ENCODE results near the gene MAEA.

Gene MAEA

DNA sequence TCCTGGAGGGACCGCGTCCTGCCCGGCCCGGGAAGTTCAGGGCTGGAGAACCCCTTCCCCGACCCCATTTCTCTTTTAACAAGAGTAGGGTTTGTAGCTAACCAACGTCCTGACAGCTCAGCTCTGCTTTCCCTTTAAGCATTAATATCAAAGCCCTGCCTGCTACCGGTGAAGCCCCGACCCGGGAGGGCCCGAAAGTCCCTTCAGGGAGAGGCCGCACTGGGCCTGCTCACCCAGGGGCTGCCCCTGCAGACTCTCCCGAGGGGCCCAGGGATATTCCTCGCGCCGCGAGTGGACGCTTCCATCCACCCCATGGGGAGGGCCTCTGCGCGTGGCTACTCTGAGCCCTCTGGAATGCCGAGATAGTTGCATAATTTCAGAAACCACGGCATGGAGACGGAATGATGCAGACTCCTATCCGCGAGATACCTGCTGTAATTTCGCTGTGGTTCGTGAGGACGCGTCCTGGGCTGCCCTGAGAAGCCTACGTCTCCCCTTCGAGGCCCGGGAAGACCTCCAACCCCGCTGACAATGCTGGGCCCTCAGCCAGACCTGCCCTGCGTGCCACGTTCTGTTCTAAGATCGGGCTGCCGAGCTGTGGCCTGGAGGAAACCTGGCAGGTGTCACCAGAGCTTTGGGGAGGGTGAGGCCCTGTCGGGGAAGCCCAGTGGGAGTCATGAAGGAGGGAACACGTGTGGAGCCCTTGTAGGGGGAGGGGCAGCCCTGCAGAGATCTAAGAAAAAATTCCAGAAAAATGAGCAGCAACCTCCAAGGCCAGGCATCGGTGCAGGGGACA lies 39.8 kb upstream of the MAEA start:
- peak; percentile 31 for DNase-seq (ENCODE audit: low spot score)

DNA sequence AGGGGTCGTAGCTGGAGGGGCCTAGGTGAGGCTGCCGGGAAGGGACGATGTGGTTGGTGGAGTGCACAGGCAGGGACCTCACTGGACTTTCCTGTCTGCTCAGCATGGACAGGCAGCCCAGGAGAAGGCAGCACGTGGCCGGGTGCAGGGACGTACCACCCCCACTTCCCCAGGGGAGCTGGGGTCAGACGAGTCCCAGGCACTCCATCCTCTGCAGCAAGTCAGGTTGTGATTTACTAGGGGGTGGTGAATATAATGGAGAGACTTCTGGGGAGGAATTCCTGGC lies 39.2 kb upstream of the MAEA start:
- DNase-seq (ENCODE audit: low spot score): no peak

DNA sequence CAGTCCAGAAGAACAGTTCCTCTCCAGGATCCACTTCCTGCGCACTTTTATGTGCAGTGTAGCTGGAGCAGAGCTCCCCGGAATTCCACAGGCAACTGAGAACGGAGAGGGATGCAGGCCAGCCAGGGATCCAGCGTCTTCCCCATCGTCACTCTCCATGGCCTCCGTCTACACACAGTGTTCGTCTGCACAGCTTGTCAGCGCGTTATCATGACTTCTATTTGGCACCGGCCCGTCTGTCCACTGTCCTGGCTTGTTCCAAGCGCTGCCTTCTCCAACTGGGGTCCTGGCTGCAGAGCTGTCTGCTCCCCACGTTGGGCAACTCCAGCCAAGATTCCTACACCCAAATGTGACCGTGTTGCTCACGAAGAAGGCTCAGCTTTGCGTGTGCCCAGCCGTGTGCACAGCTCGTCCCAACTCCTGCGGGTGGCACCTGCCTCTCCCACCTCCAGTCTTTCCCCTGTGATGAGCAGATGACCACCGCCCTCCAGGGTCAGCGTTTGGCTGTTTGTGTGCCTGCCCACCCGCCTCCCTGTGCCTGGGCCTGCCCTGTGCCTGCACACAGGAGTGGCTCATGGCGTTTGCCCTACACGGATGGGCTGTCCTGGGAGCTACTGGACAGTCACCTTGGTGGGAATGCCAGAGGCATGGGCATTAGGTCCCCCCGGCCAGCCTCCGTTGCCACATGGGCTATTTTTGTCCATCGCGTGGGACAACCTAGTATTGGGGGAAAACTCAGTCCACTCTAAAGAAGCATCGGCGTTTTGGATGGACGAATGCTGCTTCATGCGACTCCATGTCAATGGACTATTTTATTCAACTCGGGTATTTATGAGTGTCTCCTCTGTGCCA lies 38.5 kb upstream of the MAEA start:
- DNase-seq (ENCODE audit: low spot score): no peak

DNA sequence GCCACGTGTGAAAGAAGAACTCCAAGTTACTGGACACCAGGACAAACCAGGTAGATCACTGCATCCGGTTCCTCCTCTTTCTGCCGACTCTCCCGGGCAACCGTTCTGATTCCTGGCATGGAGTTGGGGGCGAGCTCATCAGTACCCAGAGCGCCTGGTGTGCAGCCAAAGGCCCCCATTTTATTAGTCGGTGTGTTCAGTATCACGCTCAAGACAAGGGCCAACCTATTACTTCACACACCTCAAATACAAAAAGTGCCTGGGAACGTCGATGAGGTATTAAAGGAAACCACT lies 38.0 kb upstream of the MAEA start:
- no peak for DNase-seq (ENCODE audit: low spot score)

DNA sequence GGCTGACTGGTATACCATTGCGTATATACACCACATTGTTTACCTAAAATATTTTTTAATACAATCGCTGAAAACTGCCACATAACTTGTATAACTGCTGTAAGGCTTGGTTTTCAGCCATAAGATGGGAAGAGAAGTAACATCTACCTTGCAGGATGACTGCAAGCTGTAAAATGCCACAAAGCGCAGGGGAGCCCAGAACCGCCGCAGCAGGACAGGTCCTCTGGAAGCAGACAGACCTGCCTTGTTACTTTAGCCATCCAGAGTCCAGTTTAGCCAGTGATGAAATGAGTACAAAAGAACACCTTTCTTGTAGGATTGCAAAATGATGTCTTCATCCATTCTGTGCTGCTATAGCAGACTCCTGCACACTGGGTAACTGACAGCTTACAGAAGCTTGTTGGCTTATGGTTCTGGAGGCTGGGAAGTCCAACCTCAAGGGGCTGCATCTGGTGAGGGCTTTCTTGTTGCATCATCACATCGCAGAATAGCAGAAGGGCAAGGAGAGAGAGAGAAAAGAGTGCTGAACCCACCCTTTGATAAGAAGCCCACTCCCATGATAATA lies 36.7 kb upstream of the MAEA start:
- no peak for DNase-seq (ENCODE audit: low spot score)

DNA sequence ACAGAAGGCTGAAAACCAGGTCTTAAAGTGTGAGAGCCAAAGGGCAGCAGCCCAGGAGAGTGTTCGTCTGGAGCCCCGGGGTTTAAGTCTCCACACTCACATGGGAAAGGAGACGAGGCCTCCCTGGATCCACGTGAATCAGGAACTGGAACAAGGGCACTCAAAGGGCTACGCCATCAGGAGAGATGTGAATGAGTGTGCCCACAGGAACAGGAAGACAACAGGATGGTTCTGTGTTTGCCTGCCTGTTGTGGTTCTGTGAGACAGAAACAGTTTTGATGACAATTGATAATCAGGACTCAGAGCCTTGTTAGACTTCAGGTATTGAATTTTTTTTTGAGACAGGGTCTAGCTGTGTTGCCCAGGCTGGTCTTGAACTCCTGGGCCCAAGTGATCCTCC lies 35.9 kb upstream of the MAEA start:
- DNase-seq (ENCODE audit: low spot score): no peak

DNA sequence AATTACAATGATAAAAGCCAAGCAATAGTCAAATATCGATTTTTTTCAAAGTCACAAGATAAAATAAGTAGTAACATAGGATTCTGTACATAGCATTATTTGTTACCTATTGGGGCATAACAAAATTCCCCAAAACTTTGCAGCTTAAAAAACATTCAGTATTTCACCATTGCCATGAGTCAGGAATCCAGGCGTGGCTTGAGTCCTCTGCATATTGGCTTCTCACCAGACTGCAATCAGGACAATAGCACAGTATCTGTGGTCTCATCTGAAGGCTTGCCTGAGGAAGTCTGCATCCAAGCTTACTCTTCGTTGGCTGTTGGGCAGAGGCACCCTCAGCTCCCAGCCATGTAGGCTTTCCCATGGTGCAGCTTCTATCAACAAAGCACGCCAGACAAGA lies 34.5 kb upstream of the MAEA start:
- no peak for DNase-seq (ENCODE audit: low spot score)

DNA sequence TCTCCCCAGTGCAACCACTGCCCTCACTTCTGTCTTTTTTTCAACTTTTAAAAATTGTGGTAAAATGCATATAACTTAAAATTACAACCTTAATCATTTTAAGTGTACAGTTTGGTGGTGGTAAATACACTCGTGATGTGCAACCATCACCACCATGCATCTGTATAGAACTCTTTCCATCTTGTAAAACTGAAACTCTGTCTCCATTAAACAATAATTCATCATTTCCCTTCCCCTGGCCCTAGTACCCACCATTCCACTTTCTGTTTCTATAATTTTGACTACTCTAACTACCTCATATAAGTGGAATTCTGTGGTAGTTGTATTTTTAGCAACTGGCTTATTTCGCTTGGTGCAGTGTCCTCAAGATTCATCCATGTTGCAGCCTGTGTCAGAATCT lies 34.0 kb upstream of the MAEA start:
- DNase-seq (ENCODE audit: low spot score): no peak

DNA sequence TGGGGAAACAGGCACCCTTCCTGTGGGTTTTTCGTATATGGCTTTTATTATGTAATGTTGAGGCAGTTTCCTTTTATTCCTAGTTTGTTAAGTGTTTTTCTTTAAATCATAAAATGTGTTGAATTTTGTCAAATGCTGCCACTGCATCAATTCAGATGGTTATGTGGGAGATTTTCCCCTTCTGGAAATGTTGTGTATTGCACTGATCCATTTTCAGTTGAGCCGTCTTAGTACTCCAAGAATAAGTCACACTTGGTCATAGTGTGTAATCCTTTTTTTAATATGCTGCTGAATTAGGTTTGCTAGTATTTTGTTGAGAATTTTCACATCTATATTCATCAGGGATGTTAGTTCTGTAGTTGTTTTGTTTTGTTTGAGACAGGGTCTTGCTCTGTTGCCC lies 31.2 kb upstream of the MAEA start:
- DNase-seq (ENCODE audit: low spot score): no peak

DNA sequence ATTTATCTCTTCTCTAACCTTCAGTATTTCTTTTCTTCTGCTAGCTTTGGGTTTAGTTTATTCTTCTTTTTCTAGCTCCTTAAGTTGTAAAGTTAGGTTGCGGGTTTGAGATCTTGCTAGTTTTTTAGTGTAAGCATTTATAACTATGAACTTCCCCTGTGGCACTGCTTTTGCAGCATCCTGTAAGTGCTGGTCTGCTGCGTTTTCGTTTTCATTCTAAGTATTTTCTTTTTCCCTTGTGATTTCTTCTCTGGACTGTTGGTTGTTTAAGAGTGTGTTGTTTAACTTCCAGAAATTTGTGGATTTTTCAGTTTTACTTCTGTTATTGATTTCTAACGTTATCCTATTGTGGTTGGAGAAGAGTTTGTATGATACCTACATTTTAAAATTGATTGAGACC lies 29.7 kb upstream of the MAEA start:
- DNase-seq (ENCODE audit: low spot score): no peak

DNA sequence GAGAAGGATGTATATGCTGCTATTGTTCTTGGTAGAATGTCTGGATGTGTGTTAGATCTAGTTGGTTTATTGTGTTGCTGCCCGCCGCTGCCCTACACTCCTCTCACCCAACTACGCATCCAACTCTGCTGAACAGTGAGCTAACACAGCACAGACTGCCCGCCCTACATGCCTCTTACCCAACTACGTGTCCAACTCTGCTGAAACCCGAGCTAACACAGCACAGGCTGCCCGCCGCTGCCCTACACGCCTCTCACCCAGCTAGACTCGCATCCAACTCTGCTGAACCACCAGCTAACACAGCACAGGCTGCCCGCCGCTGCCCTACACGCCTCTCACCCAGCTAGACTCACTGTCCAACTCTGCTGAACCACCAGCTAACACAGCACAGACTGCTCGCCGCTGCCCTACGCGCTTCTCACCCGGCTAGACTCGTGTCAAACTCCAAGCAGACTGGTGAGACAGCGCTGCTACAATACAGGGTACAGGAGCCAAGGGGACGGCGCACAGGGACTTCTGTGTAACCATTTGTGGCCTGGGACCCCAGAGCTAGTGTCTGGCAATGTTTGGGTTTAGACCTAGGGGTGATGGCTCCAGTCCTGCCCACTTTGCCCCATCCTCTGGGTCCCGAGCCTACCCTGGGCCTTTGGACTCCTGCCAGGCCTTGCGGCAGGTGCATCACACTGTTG lies 29.1 kb upstream of the MAEA start:
- DNase-seq (ENCODE audit: low spot score): no peak

DNA sequence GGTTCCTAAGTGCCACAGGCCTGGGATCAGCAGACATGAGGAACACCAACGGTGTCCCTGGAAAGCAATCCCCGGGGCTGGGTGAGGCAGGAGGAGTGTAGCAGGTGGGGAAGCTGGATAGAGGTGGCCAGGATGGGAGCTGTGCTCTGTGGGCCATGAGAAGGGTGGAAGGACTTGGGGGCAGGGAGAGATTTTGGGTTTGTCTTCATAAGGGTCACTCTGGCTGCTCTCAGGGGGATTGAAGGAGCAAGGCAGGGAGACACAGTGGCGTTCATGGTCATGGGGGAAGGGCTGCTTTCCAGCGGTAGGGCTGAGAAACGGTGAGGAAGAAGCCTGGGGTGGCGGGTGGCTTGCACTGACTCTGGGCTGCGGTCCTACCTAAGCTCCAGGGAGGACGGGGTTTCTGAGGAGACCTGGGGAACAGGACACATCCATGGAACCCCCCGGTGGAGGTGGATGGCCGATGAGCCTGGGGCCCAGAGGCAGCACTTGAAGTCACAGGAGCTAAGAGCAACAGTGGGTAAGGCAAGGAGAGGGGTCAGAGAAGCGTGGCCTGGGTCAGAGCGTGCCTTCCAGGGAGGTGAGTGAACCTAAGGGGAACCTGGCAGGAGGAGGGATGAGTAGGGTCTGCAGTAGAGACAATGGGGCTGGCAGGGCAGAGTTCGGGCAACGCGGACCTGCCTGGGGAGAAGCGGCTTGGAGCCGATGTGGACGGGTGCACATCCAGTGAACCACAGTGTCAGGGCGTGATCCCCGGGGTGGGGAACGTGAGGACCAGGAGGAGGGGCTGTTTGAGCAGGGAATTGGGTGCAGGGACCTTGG lies 28.4 kb upstream of the MAEA start:
- DNase-seq (ENCODE audit: low spot score): no peak

DNA sequence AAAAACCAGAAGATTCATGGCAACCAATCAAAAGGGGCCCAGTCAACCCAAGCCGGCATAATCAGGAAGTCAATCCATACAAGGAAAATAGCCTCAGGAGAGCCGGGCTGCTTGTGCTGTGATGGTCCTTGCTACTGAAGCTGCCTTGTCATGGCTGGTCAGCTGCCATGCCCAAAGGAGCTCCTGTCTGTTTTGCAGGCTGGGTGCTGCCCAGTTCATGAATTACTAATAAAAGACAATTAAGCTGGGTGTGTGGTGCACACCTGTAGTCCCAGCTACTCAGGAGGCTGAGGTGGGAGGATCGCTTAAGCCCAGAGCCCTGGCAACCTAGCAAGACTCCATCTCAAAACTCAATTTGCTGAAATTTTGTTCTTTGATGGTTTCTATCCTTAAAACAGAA lies 24.7 kb upstream of the MAEA start:
- DNase-seq (ENCODE audit: low spot score): no peak

DNA sequence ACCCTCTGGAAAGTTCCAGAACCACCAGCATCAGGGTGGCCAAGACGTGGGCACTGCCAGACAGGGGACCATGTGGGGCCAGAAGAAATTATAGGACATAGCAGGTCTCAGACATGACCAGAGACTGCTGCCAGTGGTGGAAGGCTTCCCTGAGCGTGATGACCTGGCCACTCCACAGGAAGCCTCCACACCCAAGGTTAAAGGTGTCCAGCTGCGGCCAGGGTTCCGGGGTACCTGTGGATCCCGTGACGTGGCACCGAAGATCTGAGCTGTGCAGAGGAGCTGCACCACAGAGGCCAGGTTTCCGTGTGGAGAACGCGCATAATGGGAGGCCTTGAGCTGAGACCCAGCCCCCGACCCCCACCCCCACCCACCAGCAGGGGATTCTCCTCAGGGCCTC lies 24.3 kb upstream of the MAEA start:
- no peak for DNase-seq (ENCODE audit: low spot score)

DNA sequence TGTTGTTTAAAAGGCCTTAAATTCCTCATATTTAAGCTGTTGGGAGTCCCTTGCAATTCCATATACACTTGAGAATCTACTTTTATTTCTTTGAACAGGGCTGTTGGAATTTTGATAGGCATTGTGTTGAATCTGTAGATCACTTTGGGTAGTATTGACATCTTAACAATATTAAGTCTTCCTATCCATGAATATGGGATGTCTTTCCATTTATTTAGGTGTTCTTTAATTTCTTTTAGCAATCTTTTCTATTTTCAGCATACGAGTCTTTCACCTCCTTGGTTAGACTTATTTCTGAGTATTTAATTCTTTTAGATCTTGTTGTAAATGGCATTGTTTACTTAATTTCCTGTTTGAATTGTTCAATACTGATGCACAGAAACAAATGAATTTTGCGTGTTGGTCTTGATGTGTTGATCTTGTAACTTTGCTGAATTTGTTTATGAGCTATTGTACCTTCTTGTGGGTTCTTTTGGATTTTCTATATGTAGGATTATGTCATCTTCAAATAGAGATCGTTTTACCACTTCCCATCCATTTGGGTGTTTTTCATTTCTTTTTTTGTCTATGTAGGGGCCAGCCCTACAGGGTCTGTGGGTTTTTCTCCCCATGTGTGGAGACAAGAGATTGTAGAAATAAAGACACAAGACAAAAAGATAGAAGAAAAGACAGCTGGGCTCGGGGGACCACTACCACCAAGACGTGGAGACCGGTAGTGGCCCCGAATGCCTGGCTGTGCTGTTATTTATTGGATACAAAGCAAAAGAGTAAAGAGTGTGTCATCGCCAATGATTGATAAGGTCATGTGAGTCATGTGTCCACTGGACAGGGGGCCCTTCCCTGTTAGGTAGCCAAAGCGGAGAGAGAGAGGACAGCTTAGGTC lies 22.6 kb upstream of the MAEA start:
- no peak for DNase-seq (ENCODE audit: low spot score)

DNA sequence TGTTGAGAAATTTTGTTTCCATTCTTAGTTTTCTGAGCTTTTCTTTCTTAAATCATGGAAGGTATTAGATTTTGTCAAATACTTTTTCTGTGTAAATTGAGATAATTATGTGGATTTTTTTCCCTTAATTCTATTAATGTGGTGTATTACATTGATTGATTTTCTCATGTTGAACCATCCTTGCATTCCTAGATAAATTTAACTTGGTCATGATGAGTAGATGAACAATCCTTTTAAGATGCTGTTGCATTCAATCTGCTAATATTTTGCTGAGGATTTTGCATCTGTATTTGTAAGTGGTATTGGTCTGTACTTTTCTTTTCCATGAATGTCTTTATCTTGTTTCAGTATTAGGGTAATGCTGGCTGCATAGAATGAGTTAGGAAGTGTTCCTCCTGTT lies 20.5 kb upstream of the MAEA start:
- no peak for DNase-seq (ENCODE audit: low spot score)

DNA sequence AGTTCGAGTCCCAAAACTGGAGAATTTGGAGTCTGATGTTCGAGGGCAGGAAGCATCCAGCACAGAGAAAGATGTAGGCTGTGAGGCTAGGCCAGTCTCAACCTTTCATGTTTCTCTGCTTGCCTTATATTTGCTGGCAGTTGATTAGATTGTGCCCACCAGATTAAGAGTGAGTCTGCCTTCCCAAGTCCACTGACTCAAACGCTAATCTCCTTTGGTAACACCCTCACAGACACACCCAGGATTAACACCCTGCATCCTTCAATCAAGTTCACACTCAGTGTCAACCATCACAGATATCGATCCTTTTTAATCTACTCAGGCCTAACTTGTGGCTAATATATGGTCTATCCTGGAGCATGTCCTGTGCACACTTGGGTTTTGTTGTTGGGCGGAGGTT lies 18.0 kb upstream of the MAEA start:
- DNase-seq (ENCODE audit: low spot score): no peak

DNA sequence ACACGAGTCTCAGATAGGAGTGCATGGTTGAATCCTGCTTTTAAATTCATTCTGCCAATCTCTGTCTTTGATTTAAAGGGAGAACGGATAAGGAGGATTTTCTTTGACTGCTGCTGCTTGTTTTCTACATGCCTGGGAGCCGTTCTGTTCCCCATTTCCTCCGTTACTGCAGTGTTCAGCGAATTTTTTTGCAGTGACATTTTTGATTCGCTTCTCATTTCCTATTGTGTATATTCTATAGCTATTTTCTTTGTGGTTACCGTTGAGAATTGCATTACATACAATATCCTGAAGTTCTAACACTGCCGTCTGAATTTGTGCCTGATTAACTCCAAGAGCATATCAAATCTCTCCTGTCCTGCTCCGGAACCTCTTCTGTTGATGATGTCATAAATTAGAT lies 14.8 kb upstream of the MAEA start:
- no peak for DNase-seq (ENCODE audit: low spot score)

DNA sequence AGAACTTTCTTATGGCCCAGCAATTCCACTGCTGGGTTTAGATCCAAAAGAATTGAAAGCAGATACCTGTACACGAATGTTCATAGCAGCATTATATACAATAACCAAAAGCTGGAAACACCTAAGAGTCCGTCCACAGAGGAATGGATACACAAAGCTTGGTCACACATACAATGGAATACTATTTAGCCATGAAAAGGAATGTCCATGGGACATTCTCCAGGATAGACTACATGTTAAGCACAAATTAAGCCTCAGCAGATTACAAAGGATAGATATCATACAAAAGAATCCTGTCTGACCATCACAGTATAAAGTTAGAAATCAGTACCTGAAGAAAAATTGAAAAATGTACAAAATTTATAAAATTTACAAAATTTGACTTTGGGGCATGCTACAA lies 12.7 kb upstream of the MAEA start:
- no peak for DNase-seq (ENCODE audit: low spot score)

DNA sequence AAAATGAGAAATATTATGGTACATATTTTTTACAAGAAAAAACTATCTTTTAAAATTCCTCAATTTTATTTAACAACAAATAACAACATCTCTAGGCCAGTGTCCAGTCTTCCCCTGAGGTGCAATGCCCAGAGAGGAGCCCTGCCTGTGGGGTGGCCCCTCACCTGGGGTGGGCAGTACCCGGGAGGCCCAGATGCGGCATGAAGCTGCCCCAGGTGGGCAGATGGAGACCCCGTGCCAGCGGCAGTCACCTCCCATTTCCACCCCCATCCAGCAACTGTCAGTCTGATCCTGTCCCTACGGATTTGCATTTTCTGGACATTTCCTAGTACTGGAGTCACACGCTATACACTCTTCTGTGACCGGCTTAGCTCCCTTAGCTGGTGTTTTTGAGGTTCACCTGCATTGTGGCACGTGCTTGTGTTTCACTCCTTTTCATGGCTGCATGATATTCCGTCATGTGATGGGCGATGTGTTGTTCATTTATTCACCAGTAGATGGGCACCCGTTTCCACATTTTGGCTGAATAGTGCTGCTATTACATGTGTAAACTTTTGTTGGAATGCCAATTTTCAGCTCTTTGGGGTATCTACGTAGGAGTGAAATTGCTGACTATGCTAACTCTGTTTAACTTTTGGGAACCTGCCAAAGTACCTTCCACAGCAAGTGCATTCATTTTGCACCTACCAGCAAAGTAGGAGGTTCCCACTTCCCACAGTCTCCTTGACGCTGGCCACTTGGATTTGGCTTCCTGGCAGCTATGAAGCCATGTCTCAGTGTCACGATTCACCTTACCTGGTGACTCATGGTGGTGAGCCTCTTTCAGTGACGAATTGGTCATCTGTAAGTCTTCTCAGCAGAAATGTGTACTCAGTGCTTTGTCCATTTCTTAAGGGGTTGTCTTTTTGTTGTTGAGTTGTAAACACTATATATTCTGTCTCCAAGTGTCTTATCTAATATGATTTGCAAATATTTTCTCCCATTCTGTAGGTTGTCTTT lies 11.7 kb upstream of the MAEA start:
- no peak for DNase-seq (ENCODE audit: low spot score)
